Sigmoid colon (tissue), 4 donors: ENCODE data around the gene NXPE4.
"Not testable (repeated sequence)": the region's sequence is repeated elsewhere in the genome, so short reads cannot be mapped to it uniquely, and the experiment has no call there.

ENCODE experiments used
- EP300 ChIP-seq, 4 donors: sonication (generic); formaldehyde crosslinking; IDR thresholded peaks; one replicate each; pipeline ENCODE4 v1.6.1; 2017; ENCODE audit warnings: antibody characterized with exemption in 4 of 4
- POLR2A ChIP-seq, 2 donors: fragments of 450-650 bp; IDR thresholded peaks; one replicate each; pipeline ENCODE4 v1.6.1; 2016; ENCODE audit warnings: antibody characterized with exemption in 2 of 2, mild to moderate bottlenecking in 2 of 2, moderate library complexity in 2 of 2
- POLR2AphosphoS5 ChIP-seq, 4 donors: sonication (generic); formaldehyde crosslinking; IDR thresholded peaks; one replicate each; pipeline ENCODE4 v1.6.1; 2017; ENCODE audit warnings: antibody characterized with exemption in 4 of 4
- TF ChIP-seq, protein P1 (sequence below), 4 experiments: fragments of 450-650 bp in 3 of 4; fragments of 200-600 bp in 1 of 4; IDR thresholded peaks; one replicate each; pipeline ENCODE4 v1.5.1; 2016 to 2019; ENCODE audit warnings: antibody characterized with exemption in 4 of 4, mild to moderate bottlenecking in 3 of 4, moderate library complexity in 2 of 4

DNA sequence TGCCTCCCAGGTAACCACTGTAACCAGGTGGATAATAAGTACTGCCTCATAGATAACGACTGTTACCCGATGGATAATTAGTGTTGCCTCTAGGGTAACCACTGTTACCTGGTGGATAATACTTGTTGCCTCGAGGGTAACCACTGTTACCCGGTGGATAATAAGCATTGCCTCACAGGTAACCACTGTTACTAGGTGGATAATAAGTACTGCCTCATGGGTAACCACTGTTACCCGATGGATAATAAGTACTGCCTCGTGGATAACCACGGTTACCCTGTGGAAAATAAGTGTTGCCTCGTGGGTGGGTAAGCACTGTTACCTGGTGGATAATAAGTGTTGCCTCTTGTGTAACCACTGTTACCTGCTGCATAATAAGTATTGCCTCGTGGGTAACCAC is 17.5 kb upstream of the NXPE4 start:
- TF ChIP-seq, protein P1, sequence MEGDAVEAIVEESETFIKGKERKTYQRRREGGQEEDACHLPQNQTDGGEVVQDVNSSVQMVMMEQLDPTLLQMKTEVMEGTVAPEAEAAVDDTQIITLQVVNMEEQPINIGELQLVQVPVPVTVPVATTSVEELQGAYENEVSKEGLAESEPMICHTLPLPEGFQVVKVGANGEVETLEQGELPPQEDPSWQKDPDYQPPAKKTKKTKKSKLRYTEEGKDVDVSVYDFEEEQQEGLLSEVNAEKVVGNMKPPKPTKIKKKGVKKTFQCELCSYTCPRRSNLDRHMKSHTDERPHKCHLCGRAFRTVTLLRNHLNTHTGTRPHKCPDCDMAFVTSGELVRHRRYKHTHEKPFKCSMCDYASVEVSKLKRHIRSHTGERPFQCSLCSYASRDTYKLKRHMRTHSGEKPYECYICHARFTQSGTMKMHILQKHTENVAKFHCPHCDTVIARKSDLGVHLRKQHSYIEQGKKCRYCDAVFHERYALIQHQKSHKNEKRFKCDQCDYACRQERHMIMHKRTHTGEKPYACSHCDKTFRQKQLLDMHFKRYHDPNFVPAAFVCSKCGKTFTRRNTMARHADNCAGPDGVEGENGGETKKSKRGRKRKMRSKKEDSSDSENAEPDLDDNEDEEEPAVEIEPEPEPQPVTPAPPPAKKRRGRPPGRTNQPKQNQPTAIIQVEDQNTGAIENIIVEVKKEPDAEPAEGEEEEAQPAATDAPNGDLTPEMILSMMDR (IDR thresholded peaks at IDR 0.05), result not testable (repeated sequence)
- not testable (repeated sequence) for TF ChIP-seq POLR2AphosphoS5, POLR2A, EP300 (IDR thresholded peaks at IDR 0.05)
